Vagina (tissue), 2 donors: ENCODE results near the gene SERPINH1. TPM values are rescaled to one million over a fixed set of nuclear protein-coding genes. Genes with fewer than 3 reads are reported as not detected.
"Not testable (repeated sequence)": the region's sequence is repeated elsewhere in the genome, so short reads cannot be mapped to it uniquely, and the experiment has no call there.

Experiments
- DNase-seq, 2 donors: peaks; one replicate each; pipeline ENCODE4 v3.0.0-alpha.2; 2017; ENCODE audit errors: extremely low spot score in 2 of 2
- H3K27ac ChIP-seq: fragments of 200-600 bp; sonication (generic); one replicate; pipeline ENCODE4 v1.5.1; 2019
- H3K27me3 ChIP-seq: fragments of 200-600 bp; sonication (generic); one replicate; pipeline ENCODE4 v1.5.1; 2019
- H3K36me3 ChIP-seq, 2 donors: fragments of 200-600 bp; sonication (generic); one replicate each; pipeline ENCODE4 v1.5.1; 2017 to 2019
- H3K4me1 ChIP-seq: fragments of 200-600 bp; sonication (generic); one replicate; pipeline ENCODE4 v1.5.1; 2019
- H3K4me3 ChIP-seq, 2 donors: fragments of 200-600 bp; sonication (generic); 1 replicate in 1 of 2; 2 replicates in 1 of 2; pipeline ENCODE4 v1.5.1; 2016 to 2019
- H3K9me3 ChIP-seq: fragments of 200-600 bp; sonication (generic); one replicate; pipeline ENCODE4 v1.5.1; 2019
- CTCF ChIP-seq, 3 experiments: fragments of 450-650 bp in 2 of 3; fragments of 200-600 bp in 1 of 3; sonication (generic) in 1 of 3; IDR thresholded peaks; one replicate each; pipeline ENCODE4 v1.5.1; 2017 to 2019; ENCODE audit warnings: antibody characterized with exemption in 3 of 3, mild to moderate bottlenecking in 2 of 3, moderate library complexity in 2 of 3
- POLR2A ChIP-seq, 2 donors: fragments of 450-650 bp; IDR thresholded peaks; one replicate each; pipeline ENCODE4 v1.6.1; 2017; ENCODE audit warnings: antibody characterized with exemption in 2 of 2, mild to moderate bottlenecking in 2 of 2, moderate library complexity in 2 of 2
- POLR2AphosphoS5 ChIP-seq, 2 donors: sonication (generic); formaldehyde crosslinking; IDR thresholded peaks; one replicate each; pipeline ENCODE4 v1.9.0; 2017; ENCODE audit warnings: antibody characterized with exemption in 2 of 2, mild to moderate bottlenecking in 2 of 2, low read depth in 1 of 2; ENCODE audit not compliant: insufficient read depth in 1 of 2
- intact Hi-C: fragments of 100-400 bp; cut with DNase I; formaldehyde crosslinking; loops from one replicate; pipeline ENCODE4 v1.15.1; 2023
- total RNA-seq: library from RNA; depleted of rRNA; stranded (reverse); fragments of >200 nt; gene quantifications from one replicate; pipeline ENCODE4 v1.2.3, GENCODE V29; 2016

The SERPINH1 gene
- total RNA-seq, 1 donor from 2014 or later = 257 TPM

- H3K27ac ChIP-seq = peak overlapping the region; percentile 99
- no peaks in the 10 kb centered on the region for H3K27me3 ChIP-seq
- no peaks in the 10 kb centered on the region for H3K36me3 ChIP-seq
- H3K4me1 ChIP-seq = peaks cover 30% of the 10 kb centered on the region
- DNase-seq = no peak
- TF ChIP-seq POLR2A (IDR thresholded peaks at IDR 0.05) (no peak), POLR2AphosphoS5 (IDR thresholded peaks at IDR 0.05; ENCODE audit: insufficient read depth in 1 of 2, low read depth in 1 of 2) (no peak), CTCF (IDR thresholded peaks at IDR 0.05) (no peak)
- intact Hi-C loops = loop anchor here (5.0 kb wide), 1 partner anchor 35 kb away; no protein-coding TSS in a partner anchor
- no peaks in the 10 kb centered on the region for H3K9me3 ChIP-seq
- peak overlapping the region; percentile 75 for H3K4me3 ChIP-seq
Measured at GRCh38 chr11:75582506-75582894, 20.4 kb downstream of the SERPINH1 start.

GRCh38 chr11:75582895-75583717 lies 21.1 kb downstream of the SERPINH1 start:
- intact Hi-C loops = loop anchor here (5.0 kb wide), 1 partner anchor 36 kb away; no protein-coding TSS in a partner anchor
- Histone ChIP-seq H3K27me3 (no peaks in the 10 kb centered on the region), H3K36me3 (no peaks in the 10 kb centered on the region), H3K4me1 (peaks cover 30% of the 10 kb centered on the region), H3K9me3 (no peaks in the 10 kb centered on the region), H3K4me3 (peak overlapping the region; percentile 75), H3K27ac (peak overlapping the region; percentile 99)
- no peak for DNase-seq
- peak in 2 of 3 experiments; percentile 22 to 23 for TF ChIP-seq CTCF (IDR thresholded peaks at IDR 0.05)
- TF ChIP-seq POLR2AphosphoS5 (IDR thresholded peaks at IDR 0.05; ENCODE audit: insufficient read depth in 1 of 2, low read depth in 1 of 2) = peak in 1 of 2 donors; percentile 65
- peak in 1 of 2 donors; percentile 54 for TF ChIP-seq POLR2A (IDR thresholded peaks at IDR 0.05)

GRCh38 chr11:75583718-75584658 lies 21.9 kb downstream of the SERPINH1 start:
- Histone ChIP-seq H3K4me3 (peak overlapping the region; percentile 75), H3K36me3 (no peaks in the 10 kb centered on the region), H3K9me3 (no peaks in the 10 kb centered on the region), H3K27me3 (no peaks in the 10 kb centered on the region), H3K27ac (peak overlapping the region; percentile 99), H3K4me1 (peaks cover 30% of the 10 kb centered on the region)
- DNase-seq = no peak
- intact Hi-C loops = loop anchor here (5.0 kb wide), 1 partner anchor 37 kb away; no protein-coding TSS in a partner anchor
- TF ChIP-seq POLR2AphosphoS5 (IDR thresholded peaks at IDR 0.05; ENCODE audit: insufficient read depth in 1 of 2, low read depth in 1 of 2) = peak in 1 of 2 donors; percentile 39
- no peak for TF ChIP-seq POLR2A (IDR thresholded peaks at IDR 0.05)

- H3K27me3 ChIP-seq, DNase-seq, H3K4me3 ChIP-seq, H3K36me3 ChIP-seq, H3K9me3 ChIP-seq: not testable (repeated sequence)
- peaks cover 30% of the 10 kb centered on the region for H3K4me1 ChIP-seq
- H3K27ac ChIP-seq = peak overlapping the region; percentile 99
- intact Hi-C loops = loop anchor here (5.0 kb wide), 1 partner anchor 37 kb away; no protein-coding TSS in a partner anchor
Measured at GRCh38 chr11:75584659-75585292, 22.7 kb downstream of the SERPINH1 start.

- TF ChIP-seq POLR2A (IDR thresholded peaks at IDR 0.05) (no peak), POLR2AphosphoS5 (IDR thresholded peaks at IDR 0.05; ENCODE audit: insufficient read depth in 1 of 2, low read depth in 1 of 2) (no peak)
- Histone ChIP-seq H3K4me1 (peaks cover 30% of the 10 kb centered on the region), H3K9me3 (no peaks in the 10 kb centered on the region), H3K27me3 (no peaks in the 10 kb centered on the region), H3K4me3 (no peak overlapping the region), H3K36me3 (no peaks in the 10 kb centered on the region), H3K27ac (peak overlapping the region; percentile 99)
- no peak for DNase-seq
- intact Hi-C loops = no loop called here
Measured at GRCh38 chr11:75585293-75585670, 23.2 kb downstream of the SERPINH1 start.

- no peak for DNase-seq
- H3K4me1 ChIP-seq = peaks cover 30% of the 10 kb centered on the region
- intact Hi-C loops = no loop called here
- no peaks in the 10 kb centered on the region for H3K27me3 ChIP-seq
- no peak for TF ChIP-seq CTCF (IDR thresholded peaks at IDR 0.05)
- H3K4me3 ChIP-seq = no peak overlapping the region
- H3K27ac ChIP-seq = no peak overlapping the region
- H3K9me3 ChIP-seq = no peaks in the 10 kb centered on the region
- H3K36me3 ChIP-seq = no peaks in the 10 kb centered on the region
Measured at GRCh38 chr11:75586395-75586794, 24.3 kb downstream of the SERPINH1 start.
